ENCODE data around the gene ERG.

DNA sequence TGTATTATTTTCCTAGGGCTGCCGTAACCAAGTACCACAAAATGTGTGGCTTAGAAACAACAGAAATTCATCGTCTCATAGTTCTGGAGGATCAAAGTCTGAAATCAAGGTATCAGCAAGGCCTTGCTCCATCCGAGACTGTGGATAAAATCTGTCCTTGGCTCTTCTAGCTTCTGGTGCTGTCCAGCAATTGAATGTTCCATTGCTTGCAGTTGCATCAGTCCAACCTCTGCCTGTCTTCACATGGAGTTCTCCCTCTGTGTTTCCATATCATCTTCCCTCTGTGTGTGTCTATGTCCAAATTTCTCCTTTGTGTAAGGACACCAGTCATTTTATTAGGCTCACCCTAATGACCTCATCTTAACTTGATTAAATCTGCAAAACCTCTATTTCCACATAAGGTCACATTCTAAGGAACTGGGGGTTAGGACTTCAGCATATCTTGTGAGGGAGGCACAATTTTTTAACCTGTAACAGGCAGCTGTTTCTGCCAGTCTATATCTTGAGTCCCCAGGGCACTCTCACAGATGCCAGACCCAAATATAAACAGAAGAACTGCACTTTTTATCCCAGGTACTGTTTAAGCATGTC lies 84.2 kb downstream of the ERG start:
- TF ChIP-seq, protein P1, sequence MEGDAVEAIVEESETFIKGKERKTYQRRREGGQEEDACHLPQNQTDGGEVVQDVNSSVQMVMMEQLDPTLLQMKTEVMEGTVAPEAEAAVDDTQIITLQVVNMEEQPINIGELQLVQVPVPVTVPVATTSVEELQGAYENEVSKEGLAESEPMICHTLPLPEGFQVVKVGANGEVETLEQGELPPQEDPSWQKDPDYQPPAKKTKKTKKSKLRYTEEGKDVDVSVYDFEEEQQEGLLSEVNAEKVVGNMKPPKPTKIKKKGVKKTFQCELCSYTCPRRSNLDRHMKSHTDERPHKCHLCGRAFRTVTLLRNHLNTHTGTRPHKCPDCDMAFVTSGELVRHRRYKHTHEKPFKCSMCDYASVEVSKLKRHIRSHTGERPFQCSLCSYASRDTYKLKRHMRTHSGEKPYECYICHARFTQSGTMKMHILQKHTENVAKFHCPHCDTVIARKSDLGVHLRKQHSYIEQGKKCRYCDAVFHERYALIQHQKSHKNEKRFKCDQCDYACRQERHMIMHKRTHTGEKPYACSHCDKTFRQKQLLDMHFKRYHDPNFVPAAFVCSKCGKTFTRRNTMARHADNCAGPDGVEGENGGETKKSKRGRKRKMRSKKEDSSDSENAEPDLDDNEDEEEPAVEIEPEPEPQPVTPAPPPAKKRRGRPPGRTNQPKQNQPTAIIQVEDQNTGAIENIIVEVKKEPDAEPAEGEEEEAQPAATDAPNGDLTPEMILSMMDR (IDR thresholded peaks at IDR 0.05), result no peak
- TF ChIP-seq EP300 (IDR thresholded peaks at IDR 0.05) (no peak), POLR2A (IDR thresholded peaks at IDR 0.05; ENCODE audit: low read length) (no peak), NR3C1 (IDR thresholded peaks at IDR 0.05) (no peak)

All from A549 (cell line).